GM21825 (cell line): Measurements from ENCODE around the gene SLC8A3.

Experiments
- ATAC-seq: cut with Tn5 transposase; IDR thresholded peaks from one replicate; pipeline ENCODE4 v1.9.1; 2021; ENCODE audit warnings: mild to moderate bottlenecking, moderate library complexity; ENCODE audit not compliant: unreplicated experiment

The SLC8A3 gene

GRCh38 chr14:70004791-70005190 is 184.0 kb downstream of the SLC8A3 start:
- ATAC-seq = no peak

DNA sequence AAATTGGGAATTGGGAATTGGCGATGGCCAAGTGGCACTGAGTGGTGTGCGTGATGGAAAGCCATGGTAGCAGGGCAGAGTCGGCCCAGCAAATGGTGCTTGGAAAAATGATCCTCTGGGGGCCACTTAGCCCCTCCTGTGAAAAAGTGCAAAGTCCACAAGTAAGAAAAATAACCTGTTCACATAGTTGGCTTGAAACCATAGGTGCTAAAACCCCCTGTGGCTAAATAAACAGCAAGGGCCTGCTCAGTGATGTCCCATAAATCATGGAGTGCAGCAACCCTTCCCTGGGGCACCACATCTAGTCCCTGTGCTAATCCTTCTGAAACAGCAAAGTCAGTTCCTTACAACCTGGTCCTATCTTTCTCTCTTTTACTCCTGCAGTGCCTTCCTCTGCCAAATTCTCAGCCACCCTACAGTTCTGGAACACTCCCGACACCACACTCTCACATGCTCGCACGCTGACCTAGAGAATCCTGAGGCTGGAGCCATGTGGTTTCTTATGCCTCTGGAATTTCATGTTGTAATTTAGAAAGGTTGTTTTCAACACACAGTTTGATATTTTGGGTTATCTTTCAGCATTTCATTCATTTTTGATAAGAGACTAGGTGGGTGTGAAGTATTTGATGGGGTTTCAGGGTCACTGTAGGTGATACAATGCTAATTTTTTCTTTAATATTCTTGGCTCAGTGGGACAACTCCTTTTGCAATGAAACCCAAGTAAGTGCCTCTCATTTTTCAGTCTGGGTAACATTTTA is 186.0 kb downstream of the SLC8A3 start:
- ATAC-seq = no peak

- ATAC-seq = no peak
Measured at GRCh38 chr14:70000601-70001000, 188.2 kb downstream of the SLC8A3 start.

DNA sequence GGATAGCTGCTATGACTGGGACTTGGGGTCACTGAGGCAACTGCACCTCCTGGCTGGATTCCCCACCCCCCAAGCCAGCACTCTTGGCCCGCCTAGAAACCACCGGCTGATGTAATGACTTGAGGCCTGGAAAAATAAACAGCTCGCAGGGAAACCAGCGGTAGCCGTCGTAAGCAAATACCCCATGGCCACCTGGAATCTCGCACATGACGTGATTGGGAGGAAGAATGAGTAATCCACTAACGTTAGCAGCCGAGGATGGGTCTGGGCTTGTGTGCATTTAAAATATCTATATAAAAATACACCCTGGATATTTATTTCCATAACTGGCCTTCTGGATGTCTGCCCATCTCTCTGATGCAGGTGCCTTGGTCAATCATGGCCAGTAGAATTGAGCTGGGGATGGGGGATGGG is 189.5 kb downstream of the SLC8A3 start:
- no peak for ATAC-seq

- no peak for ATAC-seq
Measured at GRCh38 chr14:69997849-69998248, 190.9 kb downstream of the SLC8A3 start.

DNA sequence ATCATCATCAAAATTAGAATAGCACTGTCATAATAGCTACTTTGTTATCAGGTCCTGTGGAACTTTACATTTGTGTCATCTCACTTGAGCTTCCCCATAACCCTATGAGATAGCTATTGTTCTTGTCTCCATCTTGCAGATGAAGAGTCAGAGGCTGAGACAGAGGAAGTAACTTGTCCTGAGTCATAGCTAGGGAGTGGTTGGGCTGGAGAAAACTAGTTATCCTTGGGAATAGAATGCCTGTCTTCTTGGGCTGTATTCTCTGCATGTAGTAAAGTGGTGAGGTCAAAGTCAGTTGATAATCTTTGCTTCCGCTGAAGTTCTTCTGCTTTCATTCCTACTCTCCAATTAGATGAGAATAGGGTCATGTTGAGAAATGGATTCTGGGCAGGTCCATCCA is 192.5 kb downstream of the SLC8A3 start:
- ATAC-seq = no peak
